ENCODE results near the gene MAN1B1. TPM values are rescaled to one million over a fixed set of nuclear protein-coding genes. Genes with fewer than 3 reads are reported as not detected.

Gene MAN1B1
- polyA plus RNA-seq, 2 of the 4 experiments (the other 2 are of a cell fraction) = 31.7 to 48.6 TPM

DNA sequence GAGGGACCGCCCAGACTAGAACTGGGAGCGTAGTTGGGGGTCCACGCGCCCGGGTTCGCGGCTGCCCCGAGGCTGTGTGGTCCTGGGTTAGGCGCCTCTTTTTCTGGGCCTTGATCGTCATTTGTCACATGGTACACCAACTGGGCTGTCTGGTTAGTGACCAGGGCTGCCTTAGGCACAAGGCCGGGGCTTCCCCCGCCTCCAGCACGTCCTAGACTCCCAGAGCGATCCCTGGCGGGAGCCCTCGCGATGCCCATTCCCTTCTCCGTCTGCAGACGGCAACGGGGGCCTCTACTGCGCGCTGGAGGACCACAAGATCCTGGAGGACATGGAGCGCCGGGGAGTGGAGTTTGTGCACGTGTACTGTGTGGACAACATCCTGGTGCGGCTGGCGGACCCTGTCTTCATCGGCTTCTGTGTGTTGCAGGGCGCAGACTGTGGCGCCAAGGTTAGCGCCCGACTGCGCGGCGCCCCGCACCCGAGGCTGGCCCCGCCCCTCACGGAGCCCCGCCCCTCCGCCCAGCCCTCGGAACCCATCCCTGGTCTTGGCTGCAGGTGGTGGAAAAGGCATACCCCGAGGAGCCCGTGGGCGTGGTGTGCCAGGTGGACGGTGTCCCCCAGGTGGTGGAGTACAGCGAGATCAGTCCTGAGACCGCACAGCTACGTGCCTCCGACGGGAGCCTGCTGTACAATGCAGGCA, 7.9 kb upstream of the MAN1B1 start:
- no peak for ATAC-seq
- no peak for TF ChIP-seq NR3C1 (IDR thresholded peaks at IDR 0.05)
- TF ChIP-seq NFE2L2 (conservative IDR thresholded peaks at IDR 0.05; ENCODE audit: low read length) = no peak
- TF ChIP-seq, protein P1, sequence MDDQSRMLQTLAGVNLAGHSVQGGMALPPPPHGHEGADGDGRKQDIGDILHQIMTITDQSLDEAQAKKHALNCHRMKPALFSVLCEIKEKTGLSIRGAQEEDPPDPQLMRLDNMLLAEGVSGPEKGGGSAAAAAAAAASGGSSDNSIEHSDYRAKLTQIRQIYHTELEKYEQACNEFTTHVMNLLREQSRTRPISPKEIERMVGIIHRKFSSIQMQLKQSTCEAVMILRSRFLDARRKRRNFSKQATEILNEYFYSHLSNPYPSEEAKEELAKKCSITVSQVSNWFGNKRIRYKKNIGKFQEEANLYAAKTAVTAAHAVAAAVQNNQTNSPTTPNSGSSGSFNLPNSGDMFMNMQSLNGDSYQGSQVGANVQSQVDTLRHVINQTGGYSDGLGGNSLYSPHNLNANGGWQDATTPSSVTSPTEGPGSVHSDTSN (IDR thresholded peaks at IDR 0.05) = no peak
- TF ChIP-seq, protein P2, sequence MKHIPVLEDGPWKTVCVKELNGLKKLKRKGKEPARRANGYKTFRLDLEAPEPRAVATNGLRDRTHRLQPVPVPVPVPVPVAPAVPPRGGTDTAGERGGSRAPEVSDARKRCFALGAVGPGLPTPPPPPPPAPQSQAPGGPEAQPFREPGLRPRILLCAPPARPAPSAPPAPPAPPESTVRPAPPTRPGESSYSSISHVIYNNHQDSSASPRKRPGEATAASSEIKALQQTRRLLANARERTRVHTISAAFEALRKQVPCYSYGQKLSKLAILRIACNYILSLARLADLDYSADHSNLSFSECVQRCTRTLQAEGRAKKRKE (CRISPR knock-in tag; IDR thresholded peaks at IDR 0.05; ENCODE audit: low read depth) = no peak
- TF ChIP-seq KDM5A (IDR thresholded peaks at IDR 0.05) = no peak
- TF ChIP-seq, protein P3, sequence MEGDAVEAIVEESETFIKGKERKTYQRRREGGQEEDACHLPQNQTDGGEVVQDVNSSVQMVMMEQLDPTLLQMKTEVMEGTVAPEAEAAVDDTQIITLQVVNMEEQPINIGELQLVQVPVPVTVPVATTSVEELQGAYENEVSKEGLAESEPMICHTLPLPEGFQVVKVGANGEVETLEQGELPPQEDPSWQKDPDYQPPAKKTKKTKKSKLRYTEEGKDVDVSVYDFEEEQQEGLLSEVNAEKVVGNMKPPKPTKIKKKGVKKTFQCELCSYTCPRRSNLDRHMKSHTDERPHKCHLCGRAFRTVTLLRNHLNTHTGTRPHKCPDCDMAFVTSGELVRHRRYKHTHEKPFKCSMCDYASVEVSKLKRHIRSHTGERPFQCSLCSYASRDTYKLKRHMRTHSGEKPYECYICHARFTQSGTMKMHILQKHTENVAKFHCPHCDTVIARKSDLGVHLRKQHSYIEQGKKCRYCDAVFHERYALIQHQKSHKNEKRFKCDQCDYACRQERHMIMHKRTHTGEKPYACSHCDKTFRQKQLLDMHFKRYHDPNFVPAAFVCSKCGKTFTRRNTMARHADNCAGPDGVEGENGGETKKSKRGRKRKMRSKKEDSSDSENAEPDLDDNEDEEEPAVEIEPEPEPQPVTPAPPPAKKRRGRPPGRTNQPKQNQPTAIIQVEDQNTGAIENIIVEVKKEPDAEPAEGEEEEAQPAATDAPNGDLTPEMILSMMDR (IDR thresholded peaks at IDR 0.05) = no peak
- no peak for TF ChIP-seq RAD21 (conservative IDR thresholded peaks at IDR 0.05 in 1 of 2, IDR thresholded peaks at IDR 0.05 in 1 of 2)
- no peak for TF ChIP-seq RFX5 (IDR thresholded peaks at IDR 0.05)
- no peak for TF ChIP-seq CHD2 (IDR thresholded peaks at IDR 0.05; ENCODE audit: low read length, partially characterized antibody)

DNA sequence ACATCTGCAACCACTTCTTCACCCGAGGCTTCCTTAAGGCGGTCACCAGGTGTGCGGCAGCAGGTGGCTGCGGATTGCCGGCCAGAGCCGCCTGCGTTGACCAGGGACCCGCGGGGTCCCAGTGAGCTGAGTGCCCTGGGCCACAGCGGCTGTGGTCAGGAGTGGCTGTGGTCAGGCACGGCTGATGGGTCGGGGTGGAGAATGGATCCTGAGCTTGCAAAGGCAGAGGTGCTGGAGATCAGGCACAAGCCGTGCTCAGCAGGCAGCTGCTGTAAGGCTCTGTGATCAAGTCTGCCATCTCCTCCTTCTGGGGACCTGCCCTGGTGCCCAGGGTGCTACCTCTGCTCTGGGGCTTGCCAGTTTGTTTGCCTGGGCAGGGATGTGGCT, 7.4 kb upstream of the MAN1B1 start:
- DNase-seq (ENCODE audit: low read depth in 1 of 2, low spot score in 1 of 2) (no peak), FAIRE-seq (no peak), ATAC-seq (no peak)
- H3K4me3 ChIP-seq = no peak overlapping the region
- peaks cover 30% of the 10 kb centered on the region for H3K4me1 ChIP-seq
- ChIA-PET CTCF (interaction anchor here (3.8 to 24.0 kb wide), 2 partner anchors 12 to 33 kb away, joined by 18 to 321 read pairs; partner anchors contain the start of genes NPDC1 and SAPCD2), POLR2A (no interaction called here)
- H3K27ac ChIP-seq = no peak overlapping the region
- TF ChIP-seq HEYL (CRISPR knock-in tag; IDR thresholded peaks at IDR 0.05) = no peak
- no peak for TF ChIP-seq MAZ (IDR thresholded peaks at IDR 0.05; ENCODE audit: borderline replicate concordance, low read depth, low read length)
- TF ChIP-seq RAD21 (conservative IDR thresholded peaks at IDR 0.05 in 1 of 2, IDR thresholded peaks at IDR 0.05 in 1 of 2) = no peak
- no peak for TF ChIP-seq JUNB (IDR thresholded peaks at IDR 0.05)
- no peak for TF ChIP-seq KDM1A (IDR thresholded peaks at IDR 0.05; ENCODE audit: low read depth)
- no peak for TF ChIP-seq POLR2AphosphoS2 (conservative IDR thresholded peaks at IDR 0.05; ENCODE audit: low read length)
- no peak for TF ChIP-seq KDM5A (IDR thresholded peaks at IDR 0.05)
- TF ChIP-seq ZFP36 (IDR thresholded peaks at IDR 0.05; ENCODE audit: borderline replicate concordance, partially characterized antibody) = no peak
- TF ChIP-seq, protein P4, sequence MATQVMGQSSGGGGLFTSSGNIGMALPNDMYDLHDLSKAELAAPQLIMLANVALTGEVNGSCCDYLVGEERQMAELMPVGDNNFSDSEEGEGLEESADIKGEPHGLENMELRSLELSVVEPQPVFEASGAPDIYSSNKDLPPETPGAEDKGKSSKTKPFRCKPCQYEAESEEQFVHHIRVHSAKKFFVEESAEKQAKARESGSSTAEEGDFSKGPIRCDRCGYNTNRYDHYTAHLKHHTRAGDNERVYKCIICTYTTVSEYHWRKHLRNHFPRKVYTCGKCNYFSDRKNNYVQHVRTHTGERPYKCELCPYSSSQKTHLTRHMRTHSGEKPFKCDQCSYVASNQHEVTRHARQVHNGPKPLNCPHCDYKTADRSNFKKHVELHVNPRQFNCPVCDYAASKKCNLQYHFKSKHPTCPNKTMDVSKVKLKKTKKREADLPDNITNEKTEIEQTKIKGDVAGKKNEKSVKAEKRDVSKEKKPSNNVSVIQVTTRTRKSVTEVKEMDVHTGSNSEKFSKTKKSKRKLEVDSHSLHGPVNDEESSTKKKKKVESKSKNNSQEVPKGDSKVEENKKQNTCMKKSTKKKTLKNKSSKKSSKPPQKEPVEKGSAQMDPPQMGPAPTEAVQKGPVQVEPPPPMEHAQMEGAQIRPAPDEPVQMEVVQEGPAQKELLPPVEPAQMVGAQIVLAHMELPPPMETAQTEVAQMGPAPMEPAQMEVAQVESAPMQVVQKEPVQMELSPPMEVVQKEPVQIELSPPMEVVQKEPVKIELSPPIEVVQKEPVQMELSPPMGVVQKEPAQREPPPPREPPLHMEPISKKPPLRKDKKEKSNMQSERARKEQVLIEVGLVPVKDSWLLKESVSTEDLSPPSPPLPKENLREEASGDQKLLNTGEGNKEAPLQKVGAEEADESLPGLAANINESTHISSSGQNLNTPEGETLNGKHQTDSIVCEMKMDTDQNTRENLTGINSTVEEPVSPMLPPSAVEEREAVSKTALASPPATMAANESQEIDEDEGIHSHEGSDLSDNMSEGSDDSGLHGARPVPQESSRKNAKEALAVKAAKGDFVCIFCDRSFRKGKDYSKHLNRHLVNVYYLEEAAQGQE (IDR thresholded peaks at IDR 0.05) = no peak
- no peak for TF ChIP-seq CBX8 (IDR thresholded peaks at IDR 0.05)
- no peak for TF ChIP-seq FOSL2 (IDR thresholded peaks at IDR 0.05)
- TF ChIP-seq FOSL2 (CRISPR knock-in tag; IDR thresholded peaks at IDR 0.05) = no peak
- TF ChIP-seq, protein P1 (IDR thresholded peaks at IDR 0.05) = no peak
- no peak for TF ChIP-seq CHD2 (IDR thresholded peaks at IDR 0.05; ENCODE audit: low read length, partially characterized antibody)
- TF ChIP-seq, protein P5, sequence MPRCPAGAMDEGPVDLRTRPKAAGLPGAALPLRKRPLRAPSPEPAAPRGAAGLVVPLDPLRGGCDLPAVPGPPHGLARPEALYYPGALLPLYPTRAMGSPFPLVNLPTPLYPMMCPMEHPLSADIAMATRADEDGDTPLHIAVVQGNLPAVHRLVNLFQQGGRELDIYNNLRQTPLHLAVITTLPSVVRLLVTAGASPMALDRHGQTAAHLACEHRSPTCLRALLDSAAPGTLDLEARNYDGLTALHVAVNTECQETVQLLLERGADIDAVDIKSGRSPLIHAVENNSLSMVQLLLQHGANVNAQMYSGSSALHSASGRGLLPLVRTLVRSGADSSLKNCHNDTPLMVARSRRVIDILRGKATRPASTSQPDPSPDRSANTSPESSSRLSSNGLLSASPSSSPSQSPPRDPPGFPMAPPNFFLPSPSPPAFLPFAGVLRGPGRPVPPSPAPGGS (IDR thresholded peaks at IDR 0.05) = no peak
- no peak for TF ChIP-seq ZNF302 (CRISPR knock-in tag; IDR thresholded peaks at IDR 0.05)
- WGBS (ENCODE audit: missing lambda C conversion rate) = 96% methylated on average over 13 of the region's 13 CpGs
- no peak overlapping the region for H3K4me2 ChIP-seq
- no peaks in the 10 kb centered on the region for H3K9me3 ChIP-seq

More for the DNA sequence above, 7.9 kb upstream of the MAN1B1 start:
- no peak overlapping the region; the same call in 2 of the 3 replicates for H3K4me2 ChIP-seq
- no peak overlapping the region for H3K4me3 ChIP-seq
- FAIRE-seq (no peak), DNase-seq (ENCODE audit: low read depth in 1 of 2, low spot score in 1 of 2) (no peak)
- ChIA-PET POLR2A (interaction anchor here (0.5 kb wide), 1 partner anchor 13 kb away, joined by 5 read pairs; no protein-coding TSS in a partner anchor), CTCF (interaction anchor here (3.8 to 24.0 kb wide), 2 partner anchors 11 to 32 kb away, joined by 18 to 321 read pairs; partner anchors contain the start of genes NPDC1 and SAPCD2)
- WGBS (ENCODE audit: missing lambda C conversion rate) = 95% methylated on average over 38 of the region's 51 CpGs
- peaks cover 25% of the 10 kb centered on the region for H3K4me1 ChIP-seq
- no peak overlapping the region for H3K27ac ChIP-seq
- H3K9me3 ChIP-seq = no peaks in the 10 kb centered on the region
